HCT116 (cell line): ENCODE results near the gene RAB3IP.

Source experiments
- CTCF ChIP-seq, 3 experiments: fragments of 200-600 bp in 1 of 3; sonication (generic) in 1 of 3; IDR thresholded peaks in 2 of 3; conservative IDR thresholded peaks in 1 of 3; 2 replicates each; pipeline ENCODE4 v1.5.1; 2012 to 2017; ENCODE audit warnings: low read depth in 2 of 3, low read length in 2 of 3, antibody characterized with exemption in 1 of 3, borderline replicate concordance in 1 of 3, control low read depth in 1 of 3, mild to moderate bottlenecking in 1 of 3, mixed read lengths in 1 of 3, mixed run types in 1 of 3, moderate library complexity in 1 of 3; ENCODE audit not compliant: insufficient read depth in 1 of 3
- POLR2A ChIP-seq: IDR thresholded peaks from 2 replicates; pipeline ENCODE4 v1.7.0; 2011; ENCODE audit warnings: borderline replicate concordance; ENCODE audit not compliant: insufficient read depth, insufficient read length; ENCODE audit errors: extremely low read depth
- SP1 ChIP-seq: IDR thresholded peaks from 2 replicates; pipeline ENCODE4 v1.6.1; 2012; ENCODE audit warnings: low read depth
- TCF7L2 ChIP-seq: IDR thresholded peaks from 2 replicates; pipeline ENCODE4 v1.7.0; 2011; ENCODE audit warnings: borderline replicate concordance, inconsistent platforms; ENCODE audit not compliant: insufficient read depth, insufficient read length; ENCODE audit errors: extremely low read depth

DNA sequence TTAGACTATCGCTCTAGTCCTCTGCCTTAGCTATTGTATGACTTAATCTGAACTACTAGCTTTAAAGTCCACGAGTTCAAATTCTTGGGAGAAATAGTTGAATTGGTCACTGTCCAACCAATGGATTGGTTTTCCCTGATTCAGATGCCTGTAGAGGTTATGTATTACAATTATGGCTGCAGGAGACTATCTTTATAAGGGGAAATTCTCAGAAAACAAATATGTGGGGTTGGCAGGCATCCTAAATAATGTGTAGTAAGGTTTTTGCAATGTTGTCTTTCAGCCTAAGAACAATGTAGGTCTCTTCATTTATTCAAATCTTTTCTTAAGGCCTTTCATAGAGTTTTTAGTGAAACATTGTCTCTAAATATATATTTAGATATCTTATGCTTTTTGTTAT, 113.3 kb downstream of the RAB3IP start:
- TF ChIP-seq TCF7L2 (no peak), CTCF (IDR thresholded peaks at IDR 0.05 in 2 of 3, conservative IDR thresholded peaks at IDR 0.05 in 1 of 3; ENCODE audit: borderline replicate concordance in 1 of 3, insufficient read depth in 1 of 3, low read depth in 2 of 3, low read length in 2 of 3) (no peak), POLR2A (no peak), SP1 (no peak)
